ENCODE results near the gene IBA57. TPM values are rescaled to one million over a fixed set of nuclear protein-coding genes. Genes with fewer than 3 reads are reported as not detected.

IBA57 gene
- total and polyA plus RNA-seq, 2 of the 8 experiments (the other 6 are each of a cell fraction or from before 2014, with no cell fraction given), result 2.6 to 5.9 TPM

DNA sequence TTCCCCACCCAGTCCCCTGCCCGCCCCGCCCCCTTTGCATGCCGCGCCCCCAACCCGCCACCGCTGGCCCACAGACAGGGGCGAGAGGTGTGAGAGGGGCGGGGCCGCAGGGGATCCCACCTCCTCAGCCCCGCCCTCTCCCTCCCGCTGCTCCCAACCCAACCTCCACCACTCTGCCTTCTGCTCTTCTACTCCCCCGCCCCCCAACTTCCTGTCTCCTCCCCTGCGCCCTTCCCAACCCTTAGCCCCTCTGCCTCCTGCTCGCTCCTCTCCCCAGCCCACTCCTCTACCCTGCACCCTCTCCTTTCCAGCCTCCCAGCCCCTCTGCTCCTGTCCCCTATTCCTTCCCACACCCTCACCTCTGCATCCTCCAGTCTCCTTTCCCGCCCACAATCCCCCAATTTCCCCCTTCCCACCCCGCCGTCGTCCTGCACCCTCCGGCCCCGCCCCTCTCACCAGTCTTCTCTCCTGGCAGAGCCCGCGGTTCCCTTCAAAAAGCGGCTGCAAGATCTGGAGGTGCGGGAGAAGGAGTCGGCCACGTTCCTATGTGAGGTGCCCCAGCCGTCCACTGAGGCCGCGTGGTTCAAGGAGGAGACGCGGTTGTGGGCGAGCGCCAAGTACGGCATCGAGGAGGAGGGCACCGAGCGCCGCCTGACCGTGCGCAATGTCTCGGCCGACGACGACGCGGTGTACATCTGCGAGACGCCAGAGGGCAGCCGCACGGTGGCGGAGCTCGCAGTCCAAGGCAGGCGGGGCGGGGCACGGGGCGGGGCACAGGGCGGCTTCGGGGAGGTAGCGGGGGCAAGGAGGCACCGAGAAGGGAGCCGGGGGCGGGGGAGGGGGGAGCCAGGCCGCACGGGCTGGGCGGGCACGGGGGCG lies 47.6 kb downstream of the IBA57 start:
- Histone ChIP-seq H3K79me2 (ENCODE audit: control insufficient read depth in 1 of 2, insufficient read depth in 2 of 2, low read length in 2 of 2) (no peaks in the 10 kb centered on the region), H2AK5ac (ENCODE audit: low read depth, low read length) (no peak overlapping the region), H4K8ac (ENCODE audit: extremely low read depth, insufficient read depth, low read length) (no peak overlapping the region), H2BK5ac (ENCODE audit: low read depth, low read length) (peak overlapping the region; percentile 91), H2AFZ (ENCODE audit: low read length) (peak overlapping the region; percentile 85; the same call in 1 of the 2 replicates), H3K27ac (ENCODE audit: low read depth, low read length) (peak overlapping the region; percentile 63; the same call in 1 of the 2 replicates), H3K79me1 (ENCODE audit: low read depth, low read length) (no peaks in the 10 kb centered on the region), H3K9ac (replicated peaks in 1 of 4; ENCODE audit: extremely low read depth in 1 of 4, low read depth in 3 of 4, low read length in 3 of 4) (peak overlapping the region in 2 of 4 experiments; percentile 46 to 74; a peak in 5 of 7 replicates), H3K36me3 (ENCODE audit: control insufficient read depth in 2 of 4, insufficient read depth in 4 of 4, low read length in 3 of 4) (peaks cover 0 to 19% (median 1%) of the 10 kb centered on the region in 4 experiments; a peak in 4 of 8 replicates), H3K4me2 (ENCODE audit: insufficient read depth in 1 of 2, low read depth in 2 of 2, low read length in 2 of 2) (peak overlapping the region; percentile 76 to 97), H3K23me2 (ENCODE audit: low read depth, low read length) (peaks cover 15% of the 10 kb centered on the region), H3K27me3 (replicated peaks in 1 of 4; ENCODE audit: control insufficient read depth in 3 of 4, extremely low read depth in 1 of 4, insufficient read depth in 3 of 4, low read length in 3 of 4) (peaks cover 2 to 21% (median 13%) of the 10 kb centered on the region in 4 experiments; a peak in 6 of 7 replicates), H2BK15ac (ENCODE audit: low read length) (0 out of 2 replicates have a peak overlapping the region, but pooled peaks have one; percentile 75), H2BK120ac (replicated peaks; ENCODE audit: low read depth, low read length) (no peak overlapping the region), H4K20me1 (replicated peaks in 1 of 2; ENCODE audit: control insufficient read depth in 1 of 2, insufficient read depth in 2 of 2, low read length in 2 of 2) (peaks cover 0 to 16% of the 10 kb centered on the region in 2 experiments), H3K18ac (ENCODE audit: extremely low read depth, low read length) (peak overlapping the region; percentile 95), H3K9me3 (ENCODE audit: insufficient read depth in 2 of 2, low read depth in 1 of 2, low read length in 1 of 2) (no peaks in the 10 kb centered on the region), H4K91ac (replicated peaks; ENCODE audit: insufficient read length, low read length) (peak overlapping the region; percentile 96), H3K14ac (ENCODE audit: insufficient read length) (no peak overlapping the region), H3K56ac (replicated peaks; ENCODE audit: insufficient read length, low read depth, low read length) (peak overlapping the region; percentile 42), H4K5ac (ENCODE audit: insufficient read length, low read depth, low read length) (peak overlapping the region; percentile 75), H3K4me1 (replicated peaks in 1 of 4; ENCODE audit: control insufficient read depth in 3 of 4, insufficient read depth in 4 of 4, low read length in 3 of 4) (peaks cover 0 to 7% (median 2%) of the 10 kb centered on the region in 4 experiments; a peak in 4 of 7 replicates), H3K4me3 (ENCODE audit: extremely low read depth in 1 of 4, insufficient read depth in 2 of 4, low read depth in 3 of 4, low read length in 4 of 4) (peak overlapping the region; percentile 46 to 97 (median 62)), H2BK20ac (ENCODE audit: low read length) (no peak overlapping the region), H3K4ac (replicated peaks; ENCODE audit: insufficient read length, low read depth, low read length) (peak overlapping the region; percentile 91), H2BK12ac (ENCODE audit: low read depth, low read length) (peak overlapping the region; percentile 50; the same call in 1 of the 2 replicates), H3K23ac (ENCODE audit: insufficient read length) (no peak overlapping the region)
- CTCF ChIA-PET (ENCODE audit: partially characterized antibody), result interaction anchor here (0.5 to 1.8 kb wide), 10 partner anchors 10 to 74 kb away, joined by 3 to 10 read pairs (median 4); no protein-coding TSS in a partner anchor
- POLR2A ChIA-PET (ENCODE audit: partially characterized antibody), result interaction anchor here (0.7 to 2.4 kb wide), 15 partner anchors 11 to 265 kb away, joined by 3 to 10 read pairs (median 3); partner anchors contain the start of genes GUK1 and IBA57
- no peak for FAIRE-seq
- 4% methylated on average over 23 of the region's 67 CpGs; no CpG with 5 or more reads in 1 of the 2 experiments for WGBS, 2 experiments (ENCODE audit: extremely low coverage in 1 of 2, insufficient coverage in 1 of 2, insufficient read length in 1 of 2, insufficient replicate concordance in 2 of 2, low coverage in 1 of 2, low lambda C conversion rate in 2 of 2, missing lambda C conversion rate in 1 of 2)
- peak; percentile 73 to 91 for DNase-seq (ENCODE audit: low read depth in 1 of 2, low spot score in 2 of 2)
- no peak for TF ChIP-seq KDM1A (IDR thresholded peaks at IDR 0.05; ENCODE audit: borderline replicate concordance, low read length)
- TF ChIP-seq CBX8 (IDR thresholded peaks at IDR 0.05; ENCODE audit: borderline replicate concordance, low read depth, low read length), result no peak
- TF ChIP-seq CEBPB (IDR thresholded peaks at IDR 0.05; ENCODE audit: low read depth, low read length), result no peak
- TF ChIP-seq CHD1 (IDR thresholded peaks at IDR 0.05; ENCODE audit: low read depth, low read length), result no peak
